Erythroblast (primary cell): Measurements from ENCODE around the gene BCAN.

ENCODE experiments used
- DNase-seq, 2 experiments: peaks; one replicate each; lab custom pipeline; 2025; lab: John Stamatoyannopoulos, UW
- GATA1 ChIP-seq: IDR thresholded peaks from 2 replicates; pipeline ENCODE4 v1.6.1; 2011; ENCODE audit warnings: low read depth, mild to moderate bottlenecking, control low read depth, low read length, moderate library complexity
- POLR2A ChIP-seq: IDR thresholded peaks from 2 replicates; pipeline ENCODE4 v1.6.1; 2011; ENCODE audit warnings: mild to moderate bottlenecking, low read length

BCAN gene

GRCh38 chr1:156676820-156677615 is 35.1 kb downstream of the BCAN start, which contains the start of gene NES:
Gene NES, minus strand, starts transcription at chr1:156677407. Its CDS starts 143 bp downstream, at chr1:156677264.
- no peak for DNase-seq
- TF ChIP-seq POLR2A = no peak
- no peak for TF ChIP-seq GATA1

GRCh38 chr1:156677616-156678596 is 36.0 kb downstream of the BCAN start:
- TF ChIP-seq POLR2A = no peak
- TF ChIP-seq GATA1 = no peak
- DNase-seq = peak; percentile 44 to 57

- TF ChIP-seq POLR2A (no peak), GATA1 (no peak)
- DNase-seq = no peak
Observed at GRCh38 chr1:156680056-156680455, 38.1 kb downstream of the BCAN start.

GRCh38 chr1:156681196-156681960 is 39.5 kb downstream of the BCAN start:
- no peak for DNase-seq
- TF ChIP-seq POLR2A (no peak), GATA1 (no peak)

GRCh38 chr1:156682166-156682890 is 40.4 kb downstream of the BCAN start:
- TF ChIP-seq GATA1 (no peak), POLR2A (no peak)
- DNase-seq = no peak

GRCh38 chr1:156684227-156684782 is 42.4 kb downstream of the BCAN start:
- TF ChIP-seq POLR2A (no peak), GATA1 (no peak)

GRCh38 chr1:156689035-156689952 is 47.4 kb downstream of the BCAN start:
- TF ChIP-seq POLR2A (no peak), GATA1 (no peak)
- DNase-seq = peak; percentile 75 to 81

More at GRCh38 chr1:156684227-156684782, 42.4 kb downstream of the BCAN start:
- no peak for DNase-seq

GRCh38 chr1:156689953-156690674 is 48.2 kb downstream of the BCAN start:
- DNase-seq = no peak

GRCh38 chr1:156690675-156691036 is 48.7 kb downstream of the BCAN start:
- TF ChIP-seq GATA1 (no peak), POLR2A (no peak)
- no peak for DNase-seq

More at GRCh38 chr1:156689953-156690674, 48.2 kb downstream of the BCAN start:
- TF ChIP-seq GATA1 (no peak), POLR2A (no peak)

GRCh38 chr1:156691191-156691590 is 49.3 kb downstream of the BCAN start:
- no peak for DNase-seq
- TF ChIP-seq GATA1 (no peak), POLR2A (no peak)
